Breast epithelium (tissue), 4 donors: Measurements from ENCODE around the gene ACOT13. TPM values are rescaled to one million over a fixed set of nuclear protein-coding genes. Genes with fewer than 3 reads are reported as not detected.
"Not testable (repeated sequence)": the region's sequence is repeated elsewhere in the genome, so short reads cannot be mapped to it uniquely, and the experiment has no call there.

ENCODE experiments used
- DNase-seq, 2 donors: peaks; one replicate each; pipeline ENCODE4 v3.0.0-alpha.2; 2019; ENCODE audit warnings: low spot score in 2 of 2
- H3K27ac ChIP-seq, 2 donors: fragments of 200-600 bp; sonication (generic) in 1 of 2; one replicate each; pipeline ENCODE4 v1.5.1; 2016 to 2019; ENCODE audit warnings: mild to moderate bottlenecking in 1 of 2
- H3K27me3 ChIP-seq, 2 donors: fragments of 200-600 bp; sonication (generic) in 1 of 2; one replicate each; pipeline versions ENCODE4 v1.5.1 to v1.6.0; 2017 to 2019; ENCODE audit warnings: control low read depth in 1 of 2, mild to moderate bottlenecking in 1 of 2
- H3K36me3 ChIP-seq: fragments of 200-600 bp; one replicate; pipeline ENCODE4 v1.5.1; 2019
- H3K4me1 ChIP-seq, 2 donors: fragments of 200-600 bp; sonication (generic); one replicate each; pipeline ENCODE4 v1.5.1; 2016 to 2019; ENCODE audit warnings: control low read depth in 1 of 2
- H3K4me3 ChIP-seq, 3 donors: fragments of 200-600 bp; sonication (generic); 1 replicate in 2 of 3; 2 replicates in 1 of 3; pipeline ENCODE4 v1.5.1; 2016 to 2019; ENCODE audit warnings: mild to moderate bottlenecking in 3 of 3, moderate library complexity in 2 of 3
- H3K9me3 ChIP-seq, 2 donors: fragments of 200-600 bp; sonication (generic) in 1 of 2; one replicate each; pipeline ENCODE4 v1.5.1; 2016 to 2019; ENCODE audit warnings: control low read depth in 1 of 2
- POLR2A ChIP-seq: fragments of 450-650 bp; IDR thresholded peaks from one replicate; pipeline ENCODE4 v1.6.1; 2016; ENCODE audit warnings: antibody characterized with exemption, mild to moderate bottlenecking, moderate library complexity
- POLR2AphosphoS5 ChIP-seq, 3 donors: sonication (generic); formaldehyde crosslinking; IDR thresholded peaks; one replicate each; pipeline ENCODE4 v1.6.1; 2017; ENCODE audit warnings: antibody characterized with exemption in 3 of 3
- intact Hi-C: fragments of 100-400 bp; cut with DNase I; formaldehyde crosslinking; loops from one replicate; pipeline ENCODE4 v1.15.1; 2023; ENCODE audit warnings: low total_unique reads
- total RNA-seq, 3 donors: library from RNA; depleted of rRNA; stranded (reverse); fragments of >200 nt; gene quantifications; one replicate each; pipeline ENCODE4 v1.1.0, GENCODE V29; 2016
- TF ChIP-seq, protein P1 (sequence below), 3 donors: fragments of 450-650 bp; IDR thresholded peaks; one replicate each; pipeline ENCODE4 v1.5.1; 2016 to 2017; ENCODE audit warnings: antibody characterized with exemption in 3 of 3, mild to moderate bottlenecking in 3 of 3, moderate library complexity in 3 of 3

ACOT13 gene
- total RNA-seq, 3 donors from 2014 or later: 6.3 to 12.0 (median 8.2) TPM

DNA sequence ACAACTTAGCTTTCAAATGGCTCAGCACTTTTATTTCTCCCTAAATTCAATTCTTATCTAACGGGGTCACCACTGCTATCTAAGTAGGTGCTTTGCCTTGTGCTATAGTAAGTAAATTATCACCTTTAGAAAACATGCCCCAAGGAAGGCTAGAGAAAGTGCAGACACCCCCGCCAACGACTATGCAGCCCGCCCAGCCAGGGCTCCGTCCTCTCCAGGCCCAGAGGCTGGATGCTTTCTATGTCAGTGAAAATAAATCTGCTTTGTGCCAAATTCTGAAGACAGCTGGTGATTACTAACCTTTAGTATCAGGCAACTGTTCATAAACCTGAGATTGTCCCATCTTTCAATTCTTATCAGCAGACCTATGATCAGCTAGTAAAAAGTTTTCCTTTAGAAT, 35.2 kb upstream of the ACOT13 start:
- H3K27ac ChIP-seq: no peak overlapping the region
- TF ChIP-seq, protein P1, sequence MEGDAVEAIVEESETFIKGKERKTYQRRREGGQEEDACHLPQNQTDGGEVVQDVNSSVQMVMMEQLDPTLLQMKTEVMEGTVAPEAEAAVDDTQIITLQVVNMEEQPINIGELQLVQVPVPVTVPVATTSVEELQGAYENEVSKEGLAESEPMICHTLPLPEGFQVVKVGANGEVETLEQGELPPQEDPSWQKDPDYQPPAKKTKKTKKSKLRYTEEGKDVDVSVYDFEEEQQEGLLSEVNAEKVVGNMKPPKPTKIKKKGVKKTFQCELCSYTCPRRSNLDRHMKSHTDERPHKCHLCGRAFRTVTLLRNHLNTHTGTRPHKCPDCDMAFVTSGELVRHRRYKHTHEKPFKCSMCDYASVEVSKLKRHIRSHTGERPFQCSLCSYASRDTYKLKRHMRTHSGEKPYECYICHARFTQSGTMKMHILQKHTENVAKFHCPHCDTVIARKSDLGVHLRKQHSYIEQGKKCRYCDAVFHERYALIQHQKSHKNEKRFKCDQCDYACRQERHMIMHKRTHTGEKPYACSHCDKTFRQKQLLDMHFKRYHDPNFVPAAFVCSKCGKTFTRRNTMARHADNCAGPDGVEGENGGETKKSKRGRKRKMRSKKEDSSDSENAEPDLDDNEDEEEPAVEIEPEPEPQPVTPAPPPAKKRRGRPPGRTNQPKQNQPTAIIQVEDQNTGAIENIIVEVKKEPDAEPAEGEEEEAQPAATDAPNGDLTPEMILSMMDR (IDR thresholded peaks at IDR 0.05): no peak
- TF ChIP-seq POLR2AphosphoS5 (IDR thresholded peaks at IDR 0.05) (no peak), POLR2A (no peak)
- no peak for DNase-seq

DNA sequence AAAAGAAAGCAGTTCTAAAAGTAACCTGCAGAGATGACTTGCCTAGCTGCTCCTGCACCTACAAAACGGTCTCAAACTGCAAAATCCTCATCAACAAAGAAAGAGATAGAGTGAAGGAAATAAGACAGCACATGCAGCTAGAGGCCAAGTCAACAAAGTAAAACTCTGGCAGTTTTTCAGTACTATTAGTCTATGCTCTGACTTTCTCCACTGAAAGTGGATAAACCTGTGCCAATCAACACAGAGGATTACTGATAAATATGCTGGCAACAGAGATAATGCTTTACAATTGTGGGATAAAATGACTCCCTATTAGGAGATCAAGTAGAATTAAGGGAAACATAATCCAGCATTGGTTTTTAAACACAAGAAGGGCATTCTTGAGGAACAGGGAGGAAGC, 34.3 kb upstream of the ACOT13 start:
- Histone ChIP-seq H3K4me3 (no peak overlapping the region), H3K4me1 (no peaks in the 10 kb centered on the region), H3K27ac (no peak overlapping the region), H3K36me3 (no peaks in the 10 kb centered on the region), H3K27me3 (no peaks in the 10 kb centered on the region), H3K9me3 (no peaks in the 10 kb centered on the region)
- TF ChIP-seq POLR2A (no peak), POLR2AphosphoS5 (IDR thresholded peaks at IDR 0.05) (no peak)
- TF ChIP-seq, protein P1 (IDR thresholded peaks at IDR 0.05): no peak
- intact Hi-C loops: no loop called here
- DNase-seq: no peak

More for the DNA sequence above, 35.2 kb upstream of the ACOT13 start:
- H3K36me3 ChIP-seq: no peaks in the 10 kb centered on the region
- H3K9me3 ChIP-seq: no peaks in the 10 kb centered on the region
- no peaks in the 10 kb centered on the region for H3K4me1 ChIP-seq
- no peak overlapping the region for H3K4me3 ChIP-seq
- intact Hi-C loops: no loop called here
- H3K27me3 ChIP-seq: no peaks in the 10 kb centered on the region

DNA sequence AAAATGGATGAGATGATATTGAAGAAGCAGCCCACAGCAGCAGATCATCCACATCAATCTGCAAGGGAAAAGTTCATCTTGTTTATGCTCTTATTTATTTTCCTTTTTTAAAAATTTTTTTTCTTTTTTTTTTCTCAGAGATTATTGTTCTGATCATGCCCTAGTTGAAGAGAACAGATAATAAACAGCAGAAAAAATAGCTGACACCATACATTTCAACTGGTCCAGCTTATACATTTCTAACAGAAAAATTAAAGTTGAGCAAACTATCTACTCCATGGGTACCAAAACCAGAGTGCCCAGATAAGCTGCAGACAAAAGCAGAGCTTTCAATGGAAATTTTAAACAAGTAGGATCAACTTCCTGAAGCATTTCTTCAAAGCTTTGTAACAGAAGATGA, 30.2 kb upstream of the ACOT13 start:
- Histone ChIP-seq H3K27me3 (no peaks in the 10 kb centered on the region), H3K27ac (no peak overlapping the region), H3K4me1 (no peaks in the 10 kb centered on the region), H3K4me3 (no peak overlapping the region), H3K9me3 (no peaks in the 10 kb centered on the region), H3K36me3 (no peaks in the 10 kb centered on the region)
- no peak for DNase-seq
- intact Hi-C loops: no loop called here
- no peak for TF ChIP-seq POLR2A
- TF ChIP-seq, protein P1 (IDR thresholded peaks at IDR 0.05): no peak
- TF ChIP-seq POLR2AphosphoS5 (IDR thresholded peaks at IDR 0.05): no peak

DNA sequence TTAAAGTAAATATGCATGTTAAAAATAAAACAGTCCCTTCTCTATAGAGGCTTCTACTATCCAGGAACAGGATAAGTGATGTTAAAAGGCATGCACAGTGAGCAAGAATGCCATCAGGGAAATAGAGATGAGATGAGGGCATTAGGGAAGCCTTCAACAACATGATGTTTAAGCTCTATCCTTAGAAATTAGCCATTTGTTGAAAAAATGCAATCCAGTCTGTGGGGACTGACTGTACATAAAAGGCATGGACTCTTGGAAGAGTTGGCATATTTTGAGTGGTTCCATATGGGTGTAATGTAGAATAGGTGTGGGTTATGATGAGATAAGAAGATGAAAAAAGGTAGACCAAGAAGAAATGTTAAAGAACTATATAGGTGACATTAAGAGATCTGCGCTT, 26.7 kb upstream of the ACOT13 start:
- Histone ChIP-seq H3K4me1 (no peaks in the 10 kb centered on the region), H3K4me3 (no peak overlapping the region), H3K27me3 (peaks cover 0 to 9% of the 10 kb centered on the region in 2 donors), H3K9me3 (no peaks in the 10 kb centered on the region), H3K36me3 (no peaks in the 10 kb centered on the region), H3K27ac (no peak overlapping the region)
- intact Hi-C loops: no loop called here
- no peak for DNase-seq
- TF ChIP-seq POLR2A: no peak

DNA sequence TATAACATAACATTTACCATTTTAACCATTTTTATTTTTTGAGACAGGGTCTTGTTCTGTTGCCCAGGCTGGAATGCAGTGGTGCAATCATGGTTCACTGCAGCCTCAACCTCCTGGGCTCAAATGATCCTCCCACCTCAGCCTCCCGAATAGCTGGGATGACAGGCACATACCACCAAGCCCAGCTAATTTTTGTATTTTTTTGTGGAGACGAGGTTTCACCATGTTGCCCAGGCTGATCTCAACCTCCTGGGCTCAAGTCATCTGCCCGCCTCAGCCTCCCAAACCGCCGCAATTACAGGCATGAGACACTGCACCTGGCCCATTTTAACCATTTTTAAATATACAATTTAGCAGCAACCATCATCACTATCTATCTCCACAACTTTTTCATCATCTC, 26.2 kb upstream of the ACOT13 start:
- H3K4me1 ChIP-seq, DNase-seq, H3K27ac ChIP-seq, intact Hi-C loops, H3K4me3 ChIP-seq, H3K9me3 ChIP-seq, H3K36me3 ChIP-seq, H3K27me3 ChIP-seq: not testable (repeated sequence)

DNA sequence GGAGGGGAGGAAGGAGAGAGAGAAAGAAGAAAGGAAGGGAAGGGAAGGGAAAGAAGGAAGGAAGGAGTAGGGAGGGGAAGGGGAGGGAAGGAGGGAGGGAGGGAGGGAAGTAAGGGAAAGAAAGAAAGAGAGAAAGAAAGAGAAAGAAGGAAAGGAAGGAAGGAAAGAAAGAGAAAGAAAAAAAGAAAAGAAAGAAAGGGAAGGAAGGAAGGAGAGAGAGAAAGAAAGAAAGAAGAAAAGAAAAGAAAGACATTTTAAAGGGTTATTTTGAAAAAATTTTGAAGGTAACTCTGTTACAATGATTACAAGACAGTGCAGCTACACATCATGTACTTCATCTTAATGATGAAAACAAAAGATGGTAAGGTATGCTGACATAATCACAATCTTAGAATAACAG, 24.8 kb upstream of the ACOT13 start:
- intact Hi-C loops: no loop called here
- no peaks in the 10 kb centered on the region for H3K9me3 ChIP-seq
- TF ChIP-seq POLR2A (no peak), POLR2AphosphoS5 (IDR thresholded peaks at IDR 0.05) (no peak)
- TF ChIP-seq, protein P1 (IDR thresholded peaks at IDR 0.05): no peak
- H3K36me3 ChIP-seq: no peaks in the 10 kb centered on the region
- no peak for DNase-seq
- peaks cover 0 to 9% of the 10 kb centered on the region in 2 donors for H3K27me3 ChIP-seq
- H3K4me3 ChIP-seq: no peak overlapping the region
- no peak overlapping the region for H3K27ac ChIP-seq
- H3K4me1 ChIP-seq: no peaks in the 10 kb centered on the region
